ENCODE data around the gene LGALS3.

- TF ChIP-seq, protein P1, sequence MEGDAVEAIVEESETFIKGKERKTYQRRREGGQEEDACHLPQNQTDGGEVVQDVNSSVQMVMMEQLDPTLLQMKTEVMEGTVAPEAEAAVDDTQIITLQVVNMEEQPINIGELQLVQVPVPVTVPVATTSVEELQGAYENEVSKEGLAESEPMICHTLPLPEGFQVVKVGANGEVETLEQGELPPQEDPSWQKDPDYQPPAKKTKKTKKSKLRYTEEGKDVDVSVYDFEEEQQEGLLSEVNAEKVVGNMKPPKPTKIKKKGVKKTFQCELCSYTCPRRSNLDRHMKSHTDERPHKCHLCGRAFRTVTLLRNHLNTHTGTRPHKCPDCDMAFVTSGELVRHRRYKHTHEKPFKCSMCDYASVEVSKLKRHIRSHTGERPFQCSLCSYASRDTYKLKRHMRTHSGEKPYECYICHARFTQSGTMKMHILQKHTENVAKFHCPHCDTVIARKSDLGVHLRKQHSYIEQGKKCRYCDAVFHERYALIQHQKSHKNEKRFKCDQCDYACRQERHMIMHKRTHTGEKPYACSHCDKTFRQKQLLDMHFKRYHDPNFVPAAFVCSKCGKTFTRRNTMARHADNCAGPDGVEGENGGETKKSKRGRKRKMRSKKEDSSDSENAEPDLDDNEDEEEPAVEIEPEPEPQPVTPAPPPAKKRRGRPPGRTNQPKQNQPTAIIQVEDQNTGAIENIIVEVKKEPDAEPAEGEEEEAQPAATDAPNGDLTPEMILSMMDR (optimal IDR thresholded peaks at IDR 0.05 in 1 of 3, IDR thresholded peaks at IDR 0.05 in 1 of 3, conservative IDR thresholded peaks at IDR 0.05 in 1 of 3; ENCODE audit: extremely low read depth in 1 of 3, insufficient read depth in 2 of 3, low read length in 3 of 3): no peak
- TF ChIP-seq EZH2 (IDR thresholded peaks at IDR 0.05; ENCODE audit: low read length): no peak
Measured at GRCh38 chr14:55194656-55195355, 65.8 kb downstream of the LGALS3 start.

Measured in keratinocyte (primary cell).